Endothelial cell of hepatic sinusoid (primary cell): ENCODE results near the gene ACTA1.
"Not testable (repeated sequence)": the region's sequence is repeated elsewhere in the genome, so short reads cannot be mapped to it uniquely, and the experiment has no call there.

Experiments
- in situ Hi-C: cut with HindIII; loops from 2 replicates; pipeline ENCODE4 v1.10.0; 2017; ENCODE audit warnings: low sequenced_read_pairs

The ACTA1 gene

DNA sequence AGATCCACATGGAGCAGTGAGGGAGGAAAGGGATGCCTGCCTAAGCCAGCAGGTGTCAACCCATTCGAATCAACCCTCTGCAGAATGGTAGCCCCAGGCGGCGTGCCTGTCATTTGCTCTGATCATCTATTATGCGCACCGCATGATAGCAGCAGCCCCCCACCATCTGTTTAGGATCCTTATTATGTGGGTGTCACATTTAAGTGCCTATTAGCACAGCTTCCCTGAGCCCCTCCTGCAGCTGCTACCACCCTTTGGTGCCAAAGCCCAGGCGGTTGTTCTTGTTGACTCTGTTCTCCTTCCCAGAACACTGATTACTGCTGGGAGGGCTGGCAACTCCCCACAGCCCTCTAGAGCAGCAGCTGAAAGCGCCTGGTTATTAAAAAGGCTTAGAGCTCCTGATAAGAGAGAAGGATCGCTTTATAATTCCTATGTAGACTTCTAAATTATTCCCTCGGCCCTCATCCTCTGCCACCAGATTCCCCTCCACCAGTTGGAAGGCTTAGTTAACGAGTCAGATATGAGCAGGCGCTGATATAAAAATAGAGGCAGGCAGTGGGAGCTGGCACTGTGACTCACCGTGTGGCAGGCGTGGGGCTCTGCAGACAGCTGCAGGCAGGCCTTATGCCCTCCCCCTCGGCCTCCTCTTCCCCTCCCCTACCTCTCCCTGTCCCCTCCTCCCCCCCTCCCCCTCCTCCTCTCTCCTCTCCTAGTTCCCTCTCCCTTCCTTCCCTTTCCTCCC, 23.0 kb downstream of the ACTA1 start:
- in situ Hi-C loops: no loop called here

DNA sequence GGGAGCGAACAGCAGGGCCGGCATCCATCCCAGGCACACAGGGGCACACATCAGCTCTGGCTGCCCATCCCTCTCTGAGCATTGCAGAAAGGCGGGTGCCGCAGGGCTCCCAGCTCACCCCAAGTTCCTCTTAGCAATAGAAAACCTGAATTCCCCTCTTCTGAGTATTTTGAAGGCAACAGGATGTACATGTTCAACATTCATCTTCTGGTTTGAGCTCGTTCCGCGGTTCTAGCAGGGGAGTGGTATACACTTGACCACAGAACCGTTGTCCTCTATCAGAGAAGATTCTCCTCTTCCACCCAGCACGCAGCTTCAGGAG, 23.6 kb downstream of the ACTA1 start:
- in situ Hi-C loops: no loop called here

DNA sequence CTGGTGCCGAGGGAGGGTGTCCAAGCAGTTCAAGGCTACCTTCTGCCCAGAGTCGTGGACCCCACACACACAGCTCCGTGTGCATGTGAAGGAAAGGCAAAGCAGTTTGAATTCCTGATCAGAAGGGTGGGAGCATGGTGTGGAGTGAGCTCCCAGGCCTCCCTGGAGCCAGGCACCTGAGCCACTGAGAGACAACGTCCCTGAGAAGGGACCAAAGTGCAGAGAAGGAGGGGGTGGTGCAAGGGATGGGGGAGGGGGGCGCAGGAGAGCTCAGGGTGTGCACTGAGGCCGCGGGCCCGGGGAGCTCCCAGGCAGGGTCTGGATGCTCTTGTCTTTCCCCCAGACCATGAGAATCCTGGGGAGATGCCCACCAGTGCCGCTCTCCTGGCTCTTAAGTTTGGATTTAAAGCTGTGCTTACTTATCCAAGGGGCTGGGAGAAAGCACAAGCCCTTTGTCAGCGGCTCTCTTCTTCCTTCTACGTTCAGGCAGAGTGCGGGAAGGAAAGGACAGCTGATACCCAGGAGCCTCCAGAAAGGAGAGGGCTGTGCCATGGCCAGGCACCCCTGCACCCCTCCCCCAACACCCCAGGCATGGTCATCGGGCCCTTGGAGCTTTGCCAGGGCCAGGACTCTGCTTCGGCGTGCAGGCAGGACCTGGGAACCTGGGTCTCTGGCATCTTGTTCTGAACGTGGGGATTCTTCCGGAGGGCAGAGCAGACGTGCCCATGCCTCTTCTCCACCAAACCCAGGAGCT, 24.1 kb downstream of the ACTA1 start:
- in situ Hi-C loops: loop anchor here (5.0 kb wide), 2 partner anchors 38 to 62 kb away; no protein-coding TSS in a partner anchor

DNA sequence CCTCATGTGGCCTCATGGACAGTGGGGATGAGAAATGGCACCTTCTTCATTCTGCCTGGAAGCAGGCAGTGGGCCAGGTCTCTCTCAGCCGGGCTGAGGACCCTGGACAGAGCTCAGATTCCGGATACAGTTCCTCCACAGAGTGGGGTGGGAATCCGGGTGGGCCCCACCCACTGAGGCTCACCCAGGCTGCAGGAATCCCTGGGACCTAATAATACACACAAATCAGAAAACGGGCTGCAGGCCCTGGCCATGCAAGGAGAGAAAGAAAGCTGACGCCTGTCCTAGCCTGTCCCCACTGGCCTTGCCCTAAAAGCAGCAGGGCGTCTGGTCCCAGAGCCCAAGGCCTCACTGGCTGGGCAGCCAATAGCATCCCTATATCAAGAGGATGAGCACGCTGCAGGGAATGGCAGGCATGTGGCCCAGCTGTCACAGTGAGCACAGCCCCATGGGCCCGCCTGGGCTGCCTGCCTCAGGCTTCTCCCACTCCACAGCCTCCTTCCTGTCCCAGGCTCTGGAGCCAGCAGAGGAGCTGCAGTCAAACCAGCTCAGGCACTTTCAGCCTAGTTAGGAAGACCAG, 25.3 kb downstream of the ACTA1 start:
- in situ Hi-C loops: loop anchor here (5.0 kb wide), 2 partner anchors 39 to 61 kb away; no protein-coding TSS in a partner anchor

GRCh38 chr1:229407206-229408026, 26.5 kb downstream of the ACTA1 start:
- in situ Hi-C loops: loop anchor here (5.0 kb wide), 2 partner anchors 40 to 60 kb away; no protein-coding TSS in a partner anchor

- in situ Hi-C loops: loop anchor here (5.0 kb wide), 2 partner anchors 41 to 59 kb away; no protein-coding TSS in a partner anchor
These were observed 27.1 kb downstream of the ACTA1 start for GRCh38 chr1:229406798-229407197.

DNA sequence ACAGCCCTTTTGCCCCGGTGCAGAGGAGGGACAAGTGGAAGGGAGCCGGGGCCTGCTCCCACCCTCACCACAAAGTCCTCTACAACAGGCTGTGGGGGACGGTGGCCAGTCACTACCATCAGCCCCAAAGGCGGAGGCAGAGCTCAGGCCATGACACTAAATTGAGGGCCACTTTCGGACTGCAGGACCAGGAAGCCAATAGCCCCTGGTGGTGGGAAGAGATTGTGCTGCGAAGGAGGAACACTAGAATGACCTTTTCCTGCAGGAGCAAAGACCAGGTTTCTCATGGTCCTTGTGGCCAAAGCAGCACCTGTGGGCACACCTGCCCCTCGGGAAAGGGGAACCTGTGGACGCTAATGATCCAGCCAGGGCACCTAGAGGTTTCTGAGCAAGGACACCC, 30.3 kb downstream of the ACTA1 start:
- in situ Hi-C loops: no loop called here

DNA sequence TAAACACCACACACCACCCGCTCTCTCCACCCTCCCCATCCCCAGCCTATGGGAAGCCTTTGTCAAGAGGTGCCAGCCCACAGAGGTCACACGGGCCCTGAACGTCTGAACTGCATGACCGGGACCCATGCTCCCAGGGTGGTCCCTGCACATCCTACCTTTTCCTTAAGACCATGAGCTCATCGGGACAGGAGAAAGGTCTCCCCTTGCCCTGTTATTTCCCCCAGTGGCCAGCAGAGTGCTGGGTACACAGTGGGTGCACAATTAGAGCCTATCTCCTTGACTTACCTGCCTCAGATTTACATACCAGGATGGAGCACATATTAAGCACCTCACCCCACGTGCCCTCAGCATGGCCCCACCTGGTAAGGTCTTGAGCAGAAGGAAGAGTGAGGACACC, 30.9 kb downstream of the ACTA1 start:
- in situ Hi-C loops: no loop called here

GRCh38 chr1:229402329-229402728, 31.6 kb downstream of the ACTA1 start:
- in situ Hi-C loops: not testable (repeated sequence)

- in situ Hi-C loops: no loop called here
These were observed 36.1 kb downstream of the ACTA1 start for GRCh38 chr1:229397762-229398161.

DNA sequence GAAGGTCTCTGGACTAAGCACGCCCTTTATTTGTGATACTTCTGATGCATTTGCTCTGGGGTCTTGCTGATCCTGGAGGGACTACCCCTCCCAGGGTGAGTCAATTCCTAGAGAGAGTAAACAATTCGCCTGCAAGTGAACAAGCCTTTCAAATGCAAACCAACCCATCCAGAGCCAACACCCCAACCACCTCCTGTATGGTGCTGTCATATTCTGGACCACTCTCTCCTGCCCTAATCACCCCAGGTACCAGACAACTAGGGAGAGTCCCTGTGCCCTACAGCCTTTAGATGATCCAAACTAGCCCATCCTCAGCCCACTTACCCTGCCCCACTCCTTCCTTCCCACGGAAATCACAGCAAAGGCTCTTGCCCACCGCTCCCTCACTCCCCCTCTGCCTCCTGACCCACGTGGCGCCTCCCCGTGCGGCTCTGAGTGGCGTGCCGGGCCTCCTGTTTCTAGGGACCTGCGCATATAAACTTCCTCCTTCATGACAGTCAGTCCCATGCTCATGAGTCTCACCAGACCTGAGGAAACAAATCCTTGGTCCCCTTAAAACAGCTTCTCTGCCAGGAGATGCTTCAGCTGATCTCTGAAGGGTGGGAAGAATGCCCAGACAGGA, 37.2 kb downstream of the ACTA1 start:
- in situ Hi-C loops: no loop called here

- in situ Hi-C loops: not testable (repeated sequence)
These were observed 39.4 kb downstream of the ACTA1 start for GRCh38 chr1:229394517-229394916.

GRCh38 chr1:229392936-229393335, 41.0 kb downstream of the ACTA1 start:
- in situ Hi-C loops: no loop called here

- in situ Hi-C loops: no loop called here
These were observed 43.8 kb downstream of the ACTA1 start for GRCh38 chr1:229390130-229390529.

- in situ Hi-C loops: no loop called here
These were observed 44.9 kb downstream of the ACTA1 start for GRCh38 chr1:229388897-229389580.

- in situ Hi-C loops: no loop called here
These were observed 47.9 kb downstream of the ACTA1 start for GRCh38 chr1:229385853-229386456.

- in situ Hi-C loops: no loop called here
These were observed 49.1 kb downstream of the ACTA1 start for GRCh38 chr1:229384822-229385221.

DNA sequence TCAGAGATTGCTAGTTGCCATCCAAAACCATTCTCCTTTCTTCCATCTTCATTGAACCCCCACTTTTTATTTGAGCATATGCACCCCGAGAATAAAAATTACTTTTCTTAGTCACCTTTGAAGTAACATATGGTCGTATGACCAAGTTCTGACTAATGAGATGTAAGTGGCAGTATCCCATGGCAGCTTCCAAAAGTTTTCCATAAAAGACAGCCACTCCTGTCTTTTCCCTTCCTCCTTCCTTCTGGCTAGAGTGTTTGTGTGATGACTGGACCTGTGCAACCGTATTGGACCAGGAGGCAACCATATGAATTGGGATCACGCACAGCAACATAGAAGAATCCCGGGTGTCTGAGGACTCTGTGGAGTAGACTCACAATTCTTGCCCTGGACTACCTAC, 49.9 kb downstream of the ACTA1 start:
- in situ Hi-C loops: no loop called here

GRCh38 chr1:229383188-229383587, 50.7 kb downstream of the ACTA1 start:
- in situ Hi-C loops: no loop called here
